VCaP (cell line): ENCODE results near the gene EHD3.

Experiments used
- H3K27ac ChIP-seq: fragments of 450-650 bp; 2 replicates; pipeline ENCODE4 v1.5.1; 2017
- CTCF ChIP-seq: fragments of 450-650 bp; conservative IDR thresholded peaks from 2 replicates; pipeline ENCODE4 v1.5.1; 2017; ENCODE audit warnings: mild to moderate bottlenecking, moderate library complexity

Gene EHD3

GRCh38 chr2:31212659-31213600 is 21.0 kb upstream of the EHD3 start:
- TF ChIP-seq CTCF = no peak
- H3K27ac ChIP-seq = no peak overlapping the region

DNA sequence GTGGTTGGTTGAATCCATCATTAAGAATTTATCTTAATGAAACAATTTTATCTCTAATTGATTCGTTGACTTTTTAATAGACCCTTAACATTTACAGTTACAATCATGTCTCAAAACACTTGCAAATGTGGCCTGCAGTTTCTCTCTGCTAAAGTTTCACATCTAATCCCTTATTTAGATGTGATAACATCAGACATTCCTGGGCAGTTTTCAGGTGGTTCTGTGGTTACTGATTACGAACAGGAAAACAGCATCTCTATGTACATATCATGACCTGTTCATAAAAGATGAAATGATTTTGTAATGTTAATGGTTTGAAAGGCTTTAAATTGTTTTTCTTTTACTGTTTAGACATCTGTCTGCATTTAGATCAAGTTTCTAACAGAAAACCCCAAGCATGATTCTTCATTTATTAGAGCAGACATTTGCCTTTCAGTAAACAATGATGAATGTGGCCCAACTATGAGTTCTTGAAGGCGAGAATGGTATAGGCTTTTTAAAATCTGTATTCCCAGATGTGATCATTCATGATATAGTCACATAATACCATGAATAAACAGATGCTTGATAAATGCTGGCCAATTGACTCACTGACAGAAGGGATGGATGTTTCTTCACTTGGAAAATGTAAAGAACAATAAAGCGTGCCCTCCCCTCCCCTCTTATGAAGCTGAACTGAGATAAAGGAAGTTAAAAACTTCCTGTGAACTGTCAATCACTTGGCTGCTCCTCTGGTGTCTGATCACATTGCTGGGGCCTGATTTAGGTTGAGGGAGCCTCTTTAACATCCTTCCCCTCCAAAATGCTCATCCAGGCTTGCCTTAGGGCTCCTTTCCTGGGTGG is 20.1 kb upstream of the EHD3 start:
- no peak for TF ChIP-seq CTCF
- peak overlapping the region; percentile 11; the same call in 1 of the 2 replicates for H3K27ac ChIP-seq

DNA sequence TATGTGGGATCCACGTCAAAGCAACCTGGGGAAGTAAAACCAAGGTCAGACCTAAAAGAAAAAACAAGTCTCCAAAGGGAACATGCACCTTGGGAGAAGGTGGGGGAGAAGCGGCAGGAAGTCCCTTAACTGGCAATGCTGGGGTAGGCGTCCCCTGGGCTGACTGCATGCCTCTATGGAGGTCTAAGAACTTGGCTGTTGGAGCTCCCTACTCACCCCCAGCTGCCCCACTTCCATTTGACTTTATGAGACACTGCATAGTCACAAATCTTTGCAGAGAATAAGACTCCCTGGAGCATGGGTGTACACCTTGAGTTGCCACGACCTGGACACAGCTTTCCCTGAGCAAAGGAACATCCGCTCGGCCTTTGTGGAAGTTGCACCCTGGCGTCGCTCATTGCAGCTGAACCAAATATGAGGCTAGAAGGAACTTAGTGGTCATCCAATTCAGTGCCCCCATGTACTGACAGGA is 19.5 kb upstream of the EHD3 start:
- no peak for TF ChIP-seq CTCF
- H3K27ac ChIP-seq = peak overlapping the region; percentile 11; the same call in 1 of the 2 replicates

GRCh38 chr2:31216734-31217133 is 17.2 kb upstream of the EHD3 start:
- TF ChIP-seq CTCF = no peak
- H3K27ac ChIP-seq = no peak overlapping the region

DNA sequence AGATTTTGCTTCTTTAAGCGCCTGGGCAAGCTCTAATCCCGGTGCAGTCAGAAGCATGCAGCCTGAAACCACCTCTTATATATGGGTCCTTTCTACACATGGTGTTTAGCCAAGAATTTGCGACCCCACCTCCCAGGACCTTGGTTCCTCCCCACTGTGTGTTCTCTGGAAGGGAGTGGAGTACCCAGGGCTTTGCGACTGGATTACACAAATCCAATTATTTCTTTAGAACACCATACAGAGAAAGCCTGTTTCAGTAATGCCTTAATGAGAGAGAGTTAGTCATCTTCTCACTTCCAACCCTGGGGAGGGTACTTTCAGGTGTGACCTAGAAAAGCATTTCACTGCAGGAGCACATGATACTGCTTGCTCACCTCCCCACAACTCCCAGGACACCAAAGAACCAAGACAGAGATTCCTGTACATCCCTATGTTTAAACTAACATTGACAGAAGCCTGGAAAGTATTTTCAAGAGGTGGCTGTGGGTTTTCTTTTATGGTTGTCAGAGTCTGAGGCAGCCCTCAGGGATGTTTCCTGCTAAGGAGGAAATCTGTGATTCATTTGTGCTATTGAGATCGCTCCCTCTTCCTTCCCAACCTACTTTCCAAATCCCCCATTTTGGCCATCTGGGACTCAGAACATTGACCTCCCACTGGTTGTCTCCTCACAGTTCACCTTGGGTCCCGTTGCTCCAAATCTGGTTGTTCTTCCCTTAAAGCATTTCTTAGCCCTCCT is 16.3 kb upstream of the EHD3 start, which contains the start of gene CAPN14:
TSS of gene CAPN14 (minus strand) at position 51 of the 736 bp plus-strand sequence. CDS start 12,068 bp downstream, outside the sequence.
- no peak for TF ChIP-seq CTCF

GRCh38 chr2:31219131-31219969 is 14.6 kb upstream of the EHD3 start:
- no peak for TF ChIP-seq CTCF
- H3K27ac ChIP-seq = no peak overlapping the region

More for the DNA sequence above, 16.3 kb upstream of the EHD3 start, which contains the start of gene CAPN14:
- H3K27ac ChIP-seq = no peak within 1 kb of the TSS
